B cell (primary cell): Measurements from ENCODE around the gene FOXO4. TPM values are rescaled to one million over a fixed set of nuclear protein-coding genes. Genes with fewer than 3 reads are reported as not detected.
A peak's percentile ranks its signal among the peaks of the same experiment; 100 is the strongest.

ENCODE experiments used
- ATAC-seq: fragments of 200-7000 bp; cut with Tn5 transposase; one replicate; pipeline ENCODE4 v1.10.0; 2021; ENCODE audit warnings: low read depth, mild to moderate bottlenecking, moderate number of reproducible peaks, moderate library complexity
- CTCF ChIA-PET: fragments of 350-600 bp; sonication (Branson Sonifier 250); formaldehyde crosslinking; loops from one replicate; lab custom pipeline; 2021; ENCODE audit warnings: antibody characterized with exemption, inconsistent platforms; lab: Charles Lee
- POLR2A ChIA-PET: fragments of 350-600 bp; sonication (Branson Sonifier 250); formaldehyde crosslinking; loops from one replicate; lab custom pipeline; 2021; ENCODE audit warnings: antibody characterized with exemption; lab: Charles Lee
- DNase-seq: peaks from one replicate; pipeline ENCODE4 v3.0.0; 2013
- H2AFZ ChIP-seq: 2 replicates; pipeline ENCODE4 v1.6.1; 2012; ENCODE audit warnings: mild to moderate bottlenecking, low read depth, low read length; ENCODE audit not compliant: insufficient read depth, poor library complexity, severe bottlenecking
- H3K27ac ChIP-seq, 2 donors: 1 replicate in 1 of 2; 2 replicates in 1 of 2; pipeline ENCODE4 v1.5.1; 2012 to 2013; ENCODE audit warnings: low read length in 2 of 2, mild to moderate bottlenecking in 2 of 2, moderate library complexity in 1 of 2
- H3K27me3 ChIP-seq, 4 experiments: fragments of 200-600 bp in 1 of 4; sonication (generic) in 1 of 4; replicated peaks in 1 of 4; 1 replicate in 2 of 4; 2 replicates in 2 of 4; pipeline versions ENCODE4 v1.6.1 to v1.7.0; 2013 to 2016; ENCODE audit warnings: low read length in 3 of 4, mild to moderate bottlenecking in 2 of 4, mixed read lengths in 1 of 4, moderate library complexity in 1 of 4; ENCODE audit not compliant: insufficient read depth in 4 of 4, control insufficient read depth in 3 of 4; ENCODE audit errors: control extremely low read depth in 1 of 4
- H3K36me3 ChIP-seq, 2 experiments: replicated peaks in 1 of 2; 1 replicate in 1 of 2; 2 replicates in 1 of 2; pipeline versions ENCODE4 v1.6.1 to v1.7.1; 2013; ENCODE audit warnings: low read length in 1 of 2; ENCODE audit not compliant: insufficient read depth in 2 of 2, control insufficient read depth in 1 of 2; ENCODE audit errors: control extremely low read depth in 1 of 2, extremely low read depth in 1 of 2
- H3K4me1 ChIP-seq, 2 donors: fragments of 200-600 bp in 1 of 2; sonication (generic) in 1 of 2; 1 replicate in 1 of 2; 2 replicates in 1 of 2; pipeline versions ENCODE4 v1.5.1 to v1.6.1; 2013 to 2017; ENCODE audit warnings: low read length in 2 of 2; ENCODE audit not compliant: control insufficient read depth in 2 of 2, insufficient read depth in 2 of 2
- H3K4me2 ChIP-seq: replicated peaks from 2 replicates; pipeline ENCODE3; 2012; ENCODE audit warnings: mild to moderate bottlenecking, low read depth, low read length; ENCODE audit not compliant: poor library complexity, severe bottlenecking
- H3K4me3 ChIP-seq, 5 experiments: fragments of 200-600 bp in 1 of 5; sonication (generic) in 1 of 5; 1 replicate in 3 of 5; 2 replicates in 2 of 5; pipeline versions ENCODE4 v1.5.1 to v1.7.0; 2011 to 2016; ENCODE audit warnings: low read length in 4 of 5, mild to moderate bottlenecking in 4 of 5, low read depth in 2 of 5, control low read depth in 1 of 5, moderate library complexity in 1 of 5; ENCODE audit not compliant: insufficient read depth in 1 of 5; ENCODE audit errors: control extremely low read depth in 1 of 5, extremely low read depth in 1 of 5
- H3K79me2 ChIP-seq: fragments of 200-600 bp; sonication (generic); one replicate; pipeline ENCODE4 v1.6.0; 2016; ENCODE audit warnings: low read length; ENCODE audit not compliant: control insufficient read depth, insufficient read depth
- H3K9ac ChIP-seq: fragments of 200-600 bp; sonication (generic); 2 replicates; pipeline ENCODE4 v1.6.1; 2017; ENCODE audit warnings: mild to moderate bottlenecking, low read length, moderate library complexity
- H3K9me3 ChIP-seq, 3 donors: one replicate each; pipeline versions ENCODE4 v1.6.1 to v1.7.1; 2013; ENCODE audit warnings: low read length in 2 of 3; ENCODE audit not compliant: control insufficient read depth in 2 of 3, insufficient read depth in 1 of 3; ENCODE audit errors: control extremely low read depth in 1 of 3
- H4K20me1 ChIP-seq: 2 replicates; pipeline ENCODE4 v1.6.0; 2012; ENCODE audit warnings: mild to moderate bottlenecking, low read length; ENCODE audit not compliant: insufficient read depth, control insufficient read depth, poor library complexity, severe bottlenecking
- H3K27ac Mint-ChIP-seq: one replicate; pipeline ENCODE4 v1.8.0; 2021; ENCODE audit warnings: mixed read lengths
- H3K27me3 Mint-ChIP-seq: one replicate; pipeline ENCODE4 v1.8.0; 2021; ENCODE audit warnings: mixed read lengths
- H3K4me1 Mint-ChIP-seq: one replicate; pipeline ENCODE4 v1.8.0; 2021; ENCODE audit warnings: mixed read lengths
- H3K4me3 Mint-ChIP-seq: one replicate; pipeline ENCODE4 v1.8.0; 2021; ENCODE audit warnings: mixed read lengths
- H3K9me3 Mint-ChIP-seq: one replicate; pipeline ENCODE4 v1.8.0; 2022; ENCODE audit warnings: mixed read lengths; ENCODE audit not compliant: insufficient read depth
- CTCF ChIP-seq: fragments of 200-600 bp; IDR thresholded peaks from one replicate; pipeline ENCODE4 v1.8.0; 2022; ENCODE audit warnings: antibody characterized with exemption, mild to moderate bottlenecking
- EZH2 ChIP-seq: IDR thresholded peaks from 2 replicates; pipeline ENCODE4 v1.6.1; 2012; ENCODE audit warnings: borderline replicate concordance, low read depth, mild to moderate bottlenecking, moderate library complexity, low read length; ENCODE audit not compliant: insufficient read depth, poor library complexity, severe bottlenecking
- WGBS: methylation state at CpG from one replicate; pipeline ENCODE4 v1.1.5; 2013; ENCODE audit warnings: missing lambda C conversion rate; ENCODE audit not compliant: insufficient coverage; 5-methylcytosine and 5-hydroxymethylcytosine counted together
- intact Hi-C: fragments of 100-400 bp; cut with micrococcal nuclease; formaldehyde crosslinking; loops from one replicate; pipeline ENCODE4 v1.10.0; 2022
- polyA plus RNA-seq: library from polyadenylated mRNA; depleted of rRNA; stranded (reverse); fragments of >200 nt; gene quantifications from 2 replicates; pipeline ENCODE4 v1.2.3, GENCODE V29; 2012
- total RNA-seq, 2 donors: library from RNA; stranded (reverse); fragments of 120-200 nt in 1 of 2; gene quantifications; 1 replicate in 1 of 2; 2 replicates in 1 of 2; pipeline versions ENCODE4 v1.2.3 to v1.2.4, GENCODE V29; 2013 to 2022

The FOXO4 gene
- total and polyA plus RNA-seq, 2 donors (not counting 1 experiment from before 2014, with no cell fraction given), result 13.4 to 41.4 TPM

DNA sequence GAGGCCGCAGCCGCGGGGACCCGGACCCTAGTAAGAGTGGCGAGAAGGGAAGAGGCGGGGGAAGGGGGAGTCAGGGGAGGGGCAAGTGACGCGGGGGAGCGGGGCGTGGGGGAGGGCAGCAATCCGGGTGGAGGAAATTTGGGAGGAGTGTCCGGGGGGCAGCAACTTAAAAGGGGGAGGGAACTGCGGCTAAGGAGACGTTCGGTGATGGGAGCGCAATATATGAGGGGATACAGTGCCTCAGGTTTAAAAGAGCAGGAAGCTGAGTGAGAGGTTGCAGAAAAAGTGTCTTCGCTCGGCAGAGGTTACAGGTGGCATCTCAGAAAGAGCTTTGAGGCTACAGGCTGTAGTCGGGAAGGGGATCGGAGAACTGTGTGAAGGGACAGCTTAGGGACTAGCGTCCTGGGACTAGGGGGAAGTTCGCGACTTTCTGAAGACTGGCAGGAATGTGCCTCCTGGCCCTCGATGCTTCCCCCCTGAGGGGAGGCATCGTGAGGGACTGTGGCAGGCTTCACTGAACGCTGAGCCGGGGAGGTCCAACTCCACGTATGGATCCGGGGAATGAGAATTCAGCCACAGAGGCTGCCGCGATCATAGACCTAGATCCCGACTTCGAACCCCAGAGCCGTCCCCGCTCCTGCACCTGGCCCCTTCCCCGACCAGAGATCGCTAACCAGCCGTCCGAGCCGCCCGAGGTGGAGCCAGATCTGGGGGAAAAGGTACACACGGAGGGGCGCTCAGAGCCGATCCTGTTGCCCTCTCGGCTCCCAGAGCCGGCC is 519 bp downstream of the FOXO4 start:
- peak overlapping the region; percentile 49 to 73 (median 61) for H3K4me3 ChIP-seq

More for the DNA sequence above, 519 bp downstream of the FOXO4 start:
- Mint-ChIP-seq H3K4me1 (peaks cover 27% of the 10 kb centered on the region), H3K27ac (peak overlapping the region; percentile 99), H3K4me3 (peak overlapping the region; percentile 98), H3K9me3 (no peaks in the 10 kb centered on the region), H3K27me3 (no peaks in the 10 kb centered on the region)
- Histone ChIP-seq H3K27ac (peak overlapping the region; percentile 43 to 61), H3K4me1 (peaks cover 13 to 28% of the 10 kb centered on the region in 2 donors), H3K4me2 (peak overlapping the region; percentile 74), H3K27me3 (no peaks in the 10 kb centered on the region), H3K79me2 (peaks cover 13% of the 10 kb centered on the region), H4K20me1 (no peaks in the 10 kb centered on the region), H3K36me3 (no peaks in the 10 kb centered on the region), H3K9ac (peak overlapping the region; percentile 57), H3K9me3 (no peaks in the 10 kb centered on the region), H2AFZ (peak overlapping the region; percentile 88)
- intact Hi-C loops, result loop anchor here (1.0 to 10.0 kb wide), 2 partner anchors 28 to 159 kb away; partner anchors contain the start of genes SNX12 and ZMYM3
- WGBS, result 0% methylated on average over 33 of the region's 46 CpGs
- DNase-seq (peak; percentile 61), ATAC-seq (peak; percentile 61)
- TF ChIP-seq EZH2, result no peak
- no peak for TF ChIP-seq CTCF
- CTCF ChIA-PET, result interaction anchor here (0.9 to 2.8 kb wide), 4 partner anchors 8 to 34 kb away, joined by 3 to 33 read pairs (median 4); partner anchors contain the start of genes IL2RG and MED12
- POLR2A ChIA-PET, result interaction anchor here (0.9 to 1.0 kb wide), 2 partner anchors 15 to 34 kb away, joined by 3 to 9 read pairs; partner anchors contain the start of gene IL2RG
